Right renal cortex interstitium (tissue), 3 donors: Measurements from ENCODE around the gene LPCAT3. TPM values are rescaled to one million over a fixed set of nuclear protein-coding genes. Genes with fewer than 3 reads are reported as not detected.
"Not testable (repeated sequence)": the region's sequence is repeated elsewhere in the genome, so short reads cannot be mapped to it uniquely, and the experiment has no call there.

Experiments
- DNase-seq, 3 donors: peaks; one replicate each; pipeline ENCODE4 v3.0.0-alpha.2; 2013; ENCODE audit warnings: low read depth in 3 of 3, low spot score in 2 of 3
- polyA plus RNA-seq, 3 donors: library from polyadenylated mRNA; unstranded; fragments of 120-200 nt; gene quantifications; one replicate each; pipeline ENCODE4 v1.2.1, GENCODE V29; 2013; ENCODE audit not compliant: insufficient read length in 3 of 3

The LPCAT3 gene
- 10 to 100 TPM; 61.5 to 68.3 (median 65.3) TPM for polyA plus RNA-seq

- peak; percentile 85 to 91 (median 90) for DNase-seq
Measured at GRCh38 chr12:7018350-7019042, at the start of gene LPCAT3. Gene LPCAT3 (minus strand): TSS chr12:7018476. CDS start chr12:7018424, 52 bp downstream.

- no peak for DNase-seq
Measured at GRCh38 chr12:7067096-7067495, 48.8 kb upstream of the LPCAT3 start.

DNA sequence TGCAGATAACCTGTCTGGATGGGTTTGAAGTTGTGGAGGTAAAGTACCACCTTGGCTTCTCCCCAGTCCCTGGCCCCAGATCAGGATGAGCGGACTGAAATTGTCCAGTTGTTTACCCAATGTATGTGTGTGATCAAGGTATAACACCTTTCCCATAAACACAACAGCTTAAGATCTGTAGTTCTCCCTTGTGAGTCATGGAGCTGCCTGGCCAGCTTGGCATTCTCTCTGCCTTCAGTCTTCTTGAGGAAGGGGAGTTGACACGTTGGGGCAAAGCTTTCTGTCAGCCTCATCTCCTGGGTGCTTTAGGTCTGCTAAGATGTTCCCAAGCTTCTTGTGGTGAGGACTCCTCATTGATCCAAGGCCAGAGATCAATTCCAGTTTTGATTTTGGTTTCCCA, 48.3 kb upstream of the LPCAT3 start:
- no peak for DNase-seq

DNA sequence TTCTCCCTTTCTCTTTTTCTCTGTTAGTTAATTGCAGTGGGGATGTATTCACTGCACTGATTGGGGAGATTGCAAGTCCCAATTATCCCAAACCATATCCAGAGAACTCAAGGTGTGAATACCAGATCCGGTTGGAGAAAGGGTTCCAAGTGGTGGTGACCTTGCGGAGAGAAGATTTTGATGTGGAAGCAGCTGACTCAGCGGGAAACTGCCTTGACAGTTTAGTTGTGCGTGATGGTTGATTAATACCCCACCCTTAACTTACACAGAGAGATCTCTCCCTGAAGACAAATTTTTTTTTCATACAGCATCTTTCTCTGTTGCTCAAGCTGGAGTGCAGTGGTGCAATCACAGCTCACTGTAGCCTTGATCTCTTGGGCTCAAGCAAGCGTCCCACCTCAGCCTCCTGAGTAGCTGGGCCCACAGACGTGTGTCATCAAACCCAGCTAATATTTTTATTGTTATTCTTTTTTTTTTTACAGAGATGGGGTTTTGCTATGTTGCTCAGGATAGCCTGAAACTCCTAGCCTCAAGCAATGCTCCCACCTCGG, 46.9 kb upstream of the LPCAT3 start:
- no peak for DNase-seq

DNA sequence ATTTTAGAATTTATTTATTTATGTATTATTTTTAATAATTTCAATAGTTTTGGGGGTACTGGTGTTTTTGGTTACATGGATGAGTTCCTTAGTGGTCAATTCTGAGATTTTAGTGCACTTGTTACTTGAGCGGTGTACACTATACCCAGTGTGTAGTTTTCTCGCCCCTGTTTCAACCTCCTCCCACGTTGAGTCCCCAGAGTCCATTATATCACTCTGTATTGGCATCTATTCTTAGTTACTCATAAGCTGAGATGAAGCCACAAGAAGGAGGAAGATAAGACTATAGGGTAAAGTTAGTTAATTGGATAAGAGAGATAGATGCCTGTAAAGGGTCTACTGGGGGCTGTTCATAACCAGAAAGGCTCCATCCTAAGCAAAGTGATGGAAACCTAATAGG, 46.2 kb upstream of the LPCAT3 start:
- DNase-seq: no peak

- DNase-seq: no peak
Measured at GRCh38 chr12:7061596-7061995, 43.3 kb upstream of the LPCAT3 start.

GRCh38 chr12:7061138-7061537, 42.9 kb upstream of the LPCAT3 start:
- no peak for DNase-seq

DNA sequence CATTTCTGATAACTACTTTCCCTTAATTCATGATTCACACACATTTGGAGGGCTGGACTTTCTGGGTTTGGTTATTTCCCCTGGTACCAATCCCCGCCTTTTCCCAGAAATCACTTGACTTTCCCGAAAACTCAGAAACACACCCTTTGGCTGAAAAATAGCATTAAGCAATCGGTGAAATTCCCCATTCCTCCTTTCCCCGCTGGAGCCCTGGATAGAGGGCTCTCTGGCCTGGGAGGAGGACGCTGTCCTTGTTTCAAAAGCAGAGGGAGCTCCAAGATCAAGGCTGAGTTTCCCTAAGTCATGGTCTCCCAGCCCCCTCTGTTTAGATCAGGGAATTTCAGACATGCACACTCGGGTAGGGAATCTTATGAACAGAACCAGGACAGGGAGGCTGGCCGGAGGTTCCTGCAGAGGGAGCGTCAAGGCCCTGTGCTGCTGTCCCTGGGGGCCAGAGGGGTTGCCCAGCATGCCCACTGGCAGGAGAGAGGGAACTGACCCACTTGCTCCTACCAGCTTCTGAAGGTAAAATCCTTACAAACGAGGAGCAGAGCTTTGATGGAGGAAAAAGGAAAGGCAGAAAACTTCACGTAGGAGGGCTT, 42.2 kb upstream of the LPCAT3 start, which contains the start of gene C1S:
Gene C1S (plus strand): TSS at position 366 of the 602 bp plus-strand sequence. CDS start 1,195 bp downstream, outside the sequence.
- DNase-seq: peak; percentile 65 to 75 (median 71)

DNA sequence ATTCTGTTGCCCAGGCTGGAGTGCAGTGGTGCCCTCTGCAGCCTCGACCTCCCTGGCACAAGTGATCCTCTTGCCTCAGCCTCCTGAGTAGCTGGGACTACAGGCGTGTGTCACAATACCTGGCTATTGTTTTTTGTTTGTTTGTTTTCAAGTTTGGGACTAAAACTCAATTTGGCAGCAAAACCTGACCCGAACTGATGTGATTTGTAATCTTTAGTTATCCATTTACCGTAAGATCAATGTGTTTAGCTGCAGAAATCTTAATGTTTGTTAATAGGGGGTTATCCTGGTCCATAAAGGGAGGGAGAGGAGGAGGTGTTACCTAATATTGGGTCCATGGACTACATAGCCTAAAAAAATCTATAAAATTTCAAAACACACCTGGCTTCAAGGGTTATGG, 41.5 kb upstream of the LPCAT3 start:
- no peak for DNase-seq

DNA sequence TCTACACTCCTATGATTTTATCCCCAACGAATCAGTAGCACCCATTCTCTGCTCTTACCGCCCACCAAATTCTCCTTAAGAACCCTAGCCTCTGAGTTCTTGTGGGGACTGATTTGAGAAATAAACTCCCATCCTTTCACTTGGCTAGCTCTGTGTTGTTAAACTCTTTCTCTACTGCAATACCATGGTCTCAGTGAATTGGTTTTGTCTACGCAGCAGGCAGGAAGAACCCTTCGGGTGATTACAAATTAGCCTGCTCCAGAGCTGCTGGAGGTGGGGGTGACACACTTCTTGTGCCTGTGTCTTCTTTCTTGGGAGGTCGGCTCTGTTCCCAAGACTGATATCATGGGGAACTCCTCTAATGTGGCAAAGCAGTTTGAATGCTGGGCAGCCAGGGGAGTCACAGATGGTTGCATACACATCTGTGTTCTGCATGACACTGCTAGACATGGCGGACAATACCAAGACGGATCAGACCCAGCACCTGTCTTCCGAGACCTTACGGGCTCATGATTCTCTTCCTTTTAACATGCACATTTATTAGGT, 40.6 kb upstream of the LPCAT3 start:
- no peak for DNase-seq

DNA sequence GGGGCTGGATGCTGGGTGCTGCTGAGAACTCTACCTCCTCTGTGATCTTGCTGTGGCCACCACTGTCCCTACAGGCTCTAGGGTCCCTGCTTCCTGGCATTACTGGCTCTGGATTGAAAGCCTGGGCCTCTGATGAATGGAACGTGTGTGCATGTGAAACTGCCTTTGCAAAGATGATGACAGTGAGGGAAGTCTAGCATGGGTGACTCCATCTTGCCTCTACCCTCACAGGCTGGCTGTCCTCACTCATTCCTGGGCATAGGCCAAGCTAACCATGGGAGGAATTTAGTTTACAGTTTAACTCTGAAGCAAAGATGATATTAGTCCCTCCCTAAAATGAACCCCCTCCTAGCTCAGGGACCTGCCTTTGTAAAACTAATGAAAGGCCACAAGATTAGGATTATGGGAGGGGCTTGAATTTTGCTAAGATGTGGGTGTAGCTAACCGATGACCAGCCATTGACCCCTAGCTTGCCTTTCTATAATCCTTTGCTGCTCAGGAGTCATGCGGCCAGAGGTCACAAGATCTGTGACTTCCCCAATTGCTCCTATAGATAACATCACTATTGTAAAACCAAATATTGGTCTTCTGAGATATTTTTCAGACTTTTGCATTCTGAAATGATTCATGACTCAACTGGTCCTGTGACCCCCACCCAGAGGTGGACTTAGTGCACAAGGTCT, 40.0 kb upstream of the LPCAT3 start:
- DNase-seq: no peak

DNA sequence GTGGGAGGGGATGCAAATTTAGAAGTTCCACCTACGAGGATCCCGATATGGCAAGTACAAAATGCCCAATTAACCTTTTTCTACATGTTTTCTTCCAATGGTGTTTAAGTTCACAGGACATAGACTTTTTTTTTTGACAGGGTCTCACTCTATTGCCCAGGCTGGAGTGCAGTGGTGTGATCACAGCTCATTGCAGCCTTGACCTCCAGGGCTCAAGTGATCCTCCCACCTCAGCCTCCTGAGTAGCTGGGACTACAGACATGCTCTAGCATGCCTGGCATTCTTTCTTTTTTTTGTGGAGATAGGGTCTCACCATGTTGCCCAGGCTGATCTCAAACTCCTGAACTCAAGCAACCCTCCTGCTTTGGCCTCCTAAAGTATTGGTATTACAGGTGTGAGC, 37.5 kb upstream of the LPCAT3 start:
- not testable (repeated sequence) for DNase-seq

GRCh38 chr12:7054925-7055324, 36.6 kb upstream of the LPCAT3 start:
- no peak for DNase-seq

- not testable (repeated sequence) for DNase-seq
Measured at GRCh38 chr12:7049973-7050372, 31.7 kb upstream of the LPCAT3 start.

DNA sequence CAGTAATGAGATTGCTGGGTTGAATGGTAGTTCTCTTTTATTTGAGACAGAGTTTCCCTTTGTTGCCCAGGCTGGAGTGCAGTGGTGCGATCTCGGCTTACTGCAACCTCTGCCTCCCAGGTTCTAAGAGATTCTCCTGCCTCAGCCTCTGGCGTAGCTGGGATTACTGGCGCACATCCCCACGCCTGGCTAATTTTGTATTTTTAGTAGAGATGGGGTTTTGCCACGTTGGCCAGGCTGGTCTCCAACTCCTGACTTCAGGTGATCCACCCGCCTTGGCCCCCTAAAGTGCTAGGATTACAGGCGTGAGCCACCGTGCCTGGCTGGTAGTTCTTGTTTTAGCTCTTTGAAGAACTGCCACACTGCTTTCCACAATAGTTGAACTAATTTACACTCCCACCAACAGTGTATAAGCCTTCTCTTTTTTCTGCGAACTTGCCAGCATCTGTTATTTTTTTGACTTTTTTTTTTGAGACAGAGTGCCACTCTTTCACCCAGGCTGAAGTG, 31.2 kb upstream of the LPCAT3 start:
- DNase-seq: not testable (repeated sequence)

DNA sequence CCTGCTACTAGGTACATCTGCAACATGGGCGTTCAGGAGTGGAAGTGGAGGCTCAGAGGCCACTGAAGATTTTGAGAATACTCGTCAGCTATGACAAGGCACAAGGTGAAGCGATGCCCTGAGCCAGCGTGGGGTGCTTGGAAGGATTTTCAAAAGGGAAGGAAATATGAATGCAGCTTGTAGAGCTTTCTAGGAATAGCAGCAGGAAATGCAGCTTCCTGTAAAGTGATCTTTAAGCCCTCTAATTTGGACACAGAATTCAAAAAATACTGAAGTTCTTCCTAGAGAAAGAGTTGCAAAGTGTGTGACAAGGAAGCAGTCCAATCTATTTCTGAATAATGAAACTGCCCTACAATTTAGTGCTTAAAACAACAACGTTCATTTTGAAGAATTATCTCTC, 29.0 kb upstream of the LPCAT3 start:
- DNase-seq: no peak

GRCh38 chr12:7046383-7047105, 28.3 kb upstream of the LPCAT3 start:
- DNase-seq: no peak

DNA sequence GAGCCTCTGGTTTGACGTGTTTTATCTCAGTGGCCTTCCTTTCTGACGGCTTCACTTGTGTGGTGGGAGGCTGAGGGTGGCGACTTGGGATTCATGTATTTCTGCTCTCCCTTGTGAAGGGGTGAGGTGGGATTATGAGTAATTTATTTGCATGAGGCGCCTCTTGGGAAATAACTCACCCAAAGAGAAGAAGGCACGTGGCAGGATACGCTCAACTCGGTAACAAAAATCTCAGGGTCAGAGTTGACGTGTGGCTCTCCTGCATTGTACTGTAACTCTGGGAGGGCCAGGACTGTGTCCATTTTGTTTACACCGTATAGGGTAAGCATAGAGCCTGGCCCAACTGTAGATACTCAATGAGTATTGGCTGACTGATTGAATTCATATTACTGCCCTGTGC, 27.6 kb upstream of the LPCAT3 start:
- no peak for DNase-seq

DNA sequence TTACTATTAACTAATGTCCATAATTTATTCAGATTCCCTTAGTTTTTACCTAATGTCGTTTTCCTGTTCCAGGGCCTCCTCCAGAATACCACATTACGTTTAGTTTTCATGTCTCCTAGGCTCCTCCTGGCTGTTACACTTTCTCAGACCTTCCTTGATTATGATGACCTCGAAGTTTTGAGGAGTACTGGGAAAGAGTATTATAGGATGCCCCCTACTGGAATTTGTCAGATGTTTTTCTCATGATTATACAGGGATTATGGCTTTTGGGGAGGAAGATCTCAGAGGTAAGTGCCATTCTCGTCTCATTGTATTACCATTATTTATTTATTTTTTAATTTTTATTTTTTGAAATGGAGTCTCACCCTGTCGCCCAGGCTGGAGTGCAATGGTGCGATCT, 24.6 kb upstream of the LPCAT3 start:
- no peak for DNase-seq

- no peak for DNase-seq
Measured at GRCh38 chr12:7039403-7039802, 21.1 kb upstream of the LPCAT3 start.
